Measurements from ENCODE around the gene BMPER. TPM values are rescaled to one million over a fixed set of nuclear protein-coding genes. Genes with fewer than 3 reads are reported as not detected.
A peak's percentile ranks its signal among the peaks of the same experiment; 100 is the strongest.

The BMPER gene
- total and polyA plus RNA-seq, 2 donors from 2014 or later, result 0.60 to 0.80 TPM

- H3K9me3 ChIP-seq (ENCODE audit: control insufficient read depth in 2 of 3, insufficient read depth in 1 of 3, low read length in 3 of 3), result no peaks in the 10 kb centered on the region
- H3K27ac ChIP-seq (ENCODE audit: low read depth in 2 of 2, low read length in 2 of 2), result no peak overlapping the region
- peaks cover 0 to 3% (median 0%) of the 10 kb centered on the region in 3 donors for H3K4me1 ChIP-seq (ENCODE audit: control insufficient read depth in 2 of 3, insufficient read depth in 2 of 3, low read depth in 1 of 3, low read length in 3 of 3)
- H3K4me3 ChIP-seq (ENCODE audit: low read length in 3 of 3), result no peak overlapping the region
- TF ChIP-seq CTCF (IDR thresholded peaks at IDR 0.05; ENCODE audit: borderline replicate concordance, extremely low read depth, insufficient read depth), result no peak
- DNase-seq (no peak), FAIRE-seq (no peak)
- no peaks in the 10 kb centered on the region for H3K27me3 ChIP-seq (ENCODE audit: control insufficient read depth, insufficient read depth, low read length)
- H3K36me3 ChIP-seq (ENCODE audit: control insufficient read depth in 2 of 3, insufficient read depth in 3 of 3, low read length in 3 of 3), result no peaks in the 10 kb centered on the region
- H3K9ac ChIP-seq (ENCODE audit: low read length in 3 of 3), result no peak overlapping the region
- intact Hi-C loops (cut with DNase I), result no loop called here
Observed at GRCh38 chr7:34162677-34163076, 257.3 kb downstream of the BMPER start.

- Histone ChIP-seq H3K27ac (ENCODE audit: low read depth in 2 of 2, low read length in 2 of 2) (no peak overlapping the region), H3K4me3 (ENCODE audit: low read length in 3 of 3) (no peak overlapping the region), H3K36me3 (ENCODE audit: control insufficient read depth in 2 of 3, insufficient read depth in 3 of 3, low read length in 3 of 3) (no peaks in the 10 kb centered on the region), H3K9me3 (ENCODE audit: control insufficient read depth in 2 of 3, insufficient read depth in 1 of 3, low read length in 3 of 3) (no peaks in the 10 kb centered on the region), H3K27me3 (ENCODE audit: control insufficient read depth, insufficient read depth, low read length) (no peaks in the 10 kb centered on the region), H3K9ac (ENCODE audit: low read length in 3 of 3) (no peak overlapping the region), H3K4me1 (ENCODE audit: control insufficient read depth in 2 of 3, insufficient read depth in 2 of 3, low read depth in 1 of 3, low read length in 3 of 3) (peaks cover 0 to 3% (median 0%) of the 10 kb centered on the region in 3 donors)
- no peak for FAIRE-seq
- no peak for TF ChIP-seq CTCF (IDR thresholded peaks at IDR 0.05; ENCODE audit: borderline replicate concordance, extremely low read depth, insufficient read depth)
- DNase-seq, result no peak
- intact Hi-C loops (cut with DNase I), result no loop called here
Observed at GRCh38 chr7:34163956-34164355, 258.6 kb downstream of the BMPER start.

GRCh38 chr7:34165466-34165865 lies 260.1 kb downstream of the BMPER start:
- TF ChIP-seq CTCF (IDR thresholded peaks at IDR 0.05; ENCODE audit: borderline replicate concordance, extremely low read depth, insufficient read depth), result no peak
- peaks cover 0 to under 1% (median 0%) of the 10 kb centered on the region in 3 donors for H3K4me1 ChIP-seq (ENCODE audit: control insufficient read depth in 2 of 3, insufficient read depth in 2 of 3, low read depth in 1 of 3, low read length in 3 of 3)
- FAIRE-seq (no peak), DNase-seq (no peak)
- intact Hi-C loops (cut with DNase I), result no loop called here
- no peaks in the 10 kb centered on the region for H3K36me3 ChIP-seq (ENCODE audit: control insufficient read depth in 2 of 3, insufficient read depth in 3 of 3, low read length in 3 of 3)
- no peaks in the 10 kb centered on the region for H3K9me3 ChIP-seq (ENCODE audit: control insufficient read depth in 2 of 3, insufficient read depth in 1 of 3, low read length in 3 of 3)
- H3K27me3 ChIP-seq (ENCODE audit: control insufficient read depth, insufficient read depth, low read length), result no peaks in the 10 kb centered on the region
- H3K4me3 ChIP-seq (ENCODE audit: low read length in 3 of 3), result no peak overlapping the region
- no peak overlapping the region for H3K27ac ChIP-seq (ENCODE audit: low read depth in 2 of 2, low read length in 2 of 2)
- H3K9ac ChIP-seq (ENCODE audit: low read length in 3 of 3), result no peak overlapping the region

GRCh38 chr7:34165927-34166550 lies 260.7 kb downstream of the BMPER start:
- H3K4me3 ChIP-seq (ENCODE audit: low read length in 3 of 3), result no peak overlapping the region
- no peak overlapping the region for H3K27ac ChIP-seq (ENCODE audit: low read depth in 2 of 2, low read length in 2 of 2)
- no peak for FAIRE-seq
- no peaks in the 10 kb centered on the region for H3K4me1 ChIP-seq (ENCODE audit: control insufficient read depth in 2 of 3, insufficient read depth in 2 of 3, low read depth in 1 of 3, low read length in 3 of 3)
- H3K9me3 ChIP-seq (ENCODE audit: control insufficient read depth in 2 of 3, insufficient read depth in 1 of 3, low read length in 3 of 3), result no peaks in the 10 kb centered on the region
- peak; percentile 41 for TF ChIP-seq CTCF (IDR thresholded peaks at IDR 0.05; ENCODE audit: borderline replicate concordance, extremely low read depth, insufficient read depth)
- H3K9ac ChIP-seq (ENCODE audit: low read length in 3 of 3), result no peak overlapping the region
- intact Hi-C loops (cut with DNase I), result no loop called here
- H3K36me3 ChIP-seq (ENCODE audit: control insufficient read depth in 2 of 3, insufficient read depth in 3 of 3, low read length in 3 of 3), result no peaks in the 10 kb centered on the region
- no peaks in the 10 kb centered on the region for H3K27me3 ChIP-seq (ENCODE audit: control insufficient read depth, insufficient read depth, low read length)
- DNase-seq, result peak in 2 of 5 donors; percentile 34 to 54
